ENCODE data around the gene ZEB1. TPM values are rescaled to one million over a fixed set of nuclear protein-coding genes. Genes with fewer than 3 reads are reported as not detected.
"Not testable (repeated sequence)": the region's sequence is repeated elsewhere in the genome, so short reads cannot be mapped to it uniquely, and the experiment has no call there.

Gene ZEB1
- total RNA-seq, 1 donor from 2014 or later, result 38.8 TPM

DNA sequence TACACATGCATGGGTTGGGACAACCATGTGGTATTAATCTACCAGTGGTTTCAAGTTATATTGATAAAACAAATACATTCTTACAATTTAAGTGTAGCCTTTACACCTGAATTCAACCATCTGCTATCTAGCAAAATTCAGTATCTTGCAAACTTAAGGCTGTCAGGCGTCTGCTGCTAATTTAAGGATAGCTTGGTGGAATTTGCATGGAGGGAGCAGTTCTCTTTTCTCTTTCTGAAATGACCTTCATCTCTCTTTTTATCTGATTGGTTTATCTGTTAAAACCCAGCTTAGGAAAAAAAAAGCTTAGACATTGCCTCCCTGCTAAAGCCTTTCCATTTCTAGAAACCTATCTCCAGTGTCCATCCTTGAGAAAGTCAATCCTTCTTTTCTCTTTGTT lies 102.3 kb downstream of the ZEB1 start:
- no peak overlapping the region for H3K4me3 Mint-ChIP-seq

DNA sequence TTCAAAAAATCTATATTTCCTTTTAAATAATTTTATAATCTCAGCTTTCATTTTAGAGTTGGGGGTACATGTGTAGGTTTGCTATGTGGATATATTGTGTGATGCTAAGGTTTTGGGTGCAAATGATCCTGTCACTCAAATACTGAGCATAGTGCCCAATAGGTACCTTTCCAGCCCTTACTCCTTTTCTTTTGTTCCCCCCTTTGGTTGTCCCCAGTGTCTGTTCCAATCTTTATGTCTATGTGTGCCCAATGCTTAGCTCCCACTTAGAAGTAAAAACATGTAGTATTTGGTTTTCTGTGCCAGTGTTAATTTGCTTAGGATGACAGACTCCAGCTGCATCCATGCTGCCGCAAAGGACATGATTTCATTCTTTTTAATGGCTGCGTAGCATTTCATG lies 103.6 kb downstream of the ZEB1 start:
- Histone ChIP-seq H3F3A (ENCODE audit: low read depth) (no peaks in the 10 kb centered on the region), H3K9me3 (ENCODE audit: low read depth) (no peaks in the 10 kb centered on the region), H3K4me1 (no peaks in the 10 kb centered on the region), H3K4me3 (no peak overlapping the region), H3K27me3 (no peaks in the 10 kb centered on the region), H2AFZ (replicated peaks) (no peak overlapping the region), H3K4me2 (no peak overlapping the region), H4K20me1 (ENCODE audit: low read depth) (peaks cover 7% of the 10 kb centered on the region), H3K9ac (no peak overlapping the region), H3K79me2 (ENCODE audit: low read depth) (peaks cover 8% of the 10 kb centered on the region), H3K36me3 (no peaks in the 10 kb centered on the region), H3K27ac (no peak overlapping the region)
- Mint-ChIP-seq H3K4me3 (no peak overlapping the region), H3K27ac (no peak overlapping the region), H3K27me3 (ENCODE audit: insufficient read depth, low read depth) (no peaks in the 10 kb centered on the region), H3K36me3 (peaks cover 14% of the 10 kb centered on the region), H3K4me1 (peaks cover 5% of the 10 kb centered on the region), H3K9me3 (peaks cover 20% of the 10 kb centered on the region)
- no peak for DNase-seq (ENCODE audit: low spot score)
- TF ChIP-seq EZH2 (IDR thresholded peaks at IDR 0.05) (no peak), CTCF (IDR thresholded peaks at IDR 0.05) (no peak), EZH2phosphoT487 (IDR thresholded peaks at IDR 0.05) (no peak)

More for the DNA sequence above, 102.3 kb downstream of the ZEB1 start:
- Histone ChIP-seq H3K27me3 (no peaks in the 10 kb centered on the region), H4K20me1 (ENCODE audit: low read depth) (peaks cover 18% of the 10 kb centered on the region), H3K9ac (no peak overlapping the region), H3K27ac (no peak overlapping the region), H3K36me3 (no peaks in the 10 kb centered on the region), H3K4me3 (no peak overlapping the region), H3K4me2 (no peak overlapping the region), H3K79me2 (ENCODE audit: low read depth) (peaks cover 8% of the 10 kb centered on the region), H3F3A (ENCODE audit: low read depth) (no peaks in the 10 kb centered on the region), H2AFZ (replicated peaks) (no peak overlapping the region), H3K9me3 (ENCODE audit: low read depth) (no peaks in the 10 kb centered on the region), H3K4me1 (no peaks in the 10 kb centered on the region)
- TF ChIP-seq EZH2phosphoT487 (IDR thresholded peaks at IDR 0.05) (no peak), CTCF (IDR thresholded peaks at IDR 0.05) (no peak), EZH2 (IDR thresholded peaks at IDR 0.05) (no peak)
- Mint-ChIP-seq H3K27ac (no peak overlapping the region), H3K27me3 (ENCODE audit: insufficient read depth, low read depth) (no peaks in the 10 kb centered on the region), H3K4me1 (peaks cover 5% of the 10 kb centered on the region), H3K9me3 (peaks cover 14% of the 10 kb centered on the region), H3K36me3 (peaks cover 18% of the 10 kb centered on the region)
- DNase-seq (ENCODE audit: low spot score), result no peak

GRCh38 chr10:31424473-31424872 lies 105.5 kb downstream of the ZEB1 start:
- no peaks in the 10 kb centered on the region for H3F3A ChIP-seq (ENCODE audit: low read depth)
- H3K9me3 Mint-ChIP-seq, result peaks cover 36% of the 10 kb centered on the region
- peaks cover 16% of the 10 kb centered on the region for H3K36me3 Mint-ChIP-seq
- no peak overlapping the region for H3K4me3 ChIP-seq
- H3K27ac ChIP-seq, result no peak overlapping the region
- H3K9me3 ChIP-seq (ENCODE audit: low read depth), result no peaks in the 10 kb centered on the region
- TF ChIP-seq EZH2phosphoT487 (IDR thresholded peaks at IDR 0.05), result no peak
- peaks cover 5% of the 10 kb centered on the region for H3K4me1 Mint-ChIP-seq
- no peaks in the 10 kb centered on the region for H3K27me3 Mint-ChIP-seq (ENCODE audit: insufficient read depth, low read depth)
- peaks cover 5% of the 10 kb centered on the region for H4K20me1 ChIP-seq (ENCODE audit: low read depth)
- H3K27ac Mint-ChIP-seq, result no peak overlapping the region
- peaks cover 11% of the 10 kb centered on the region for H3K79me2 ChIP-seq (ENCODE audit: low read depth)
- DNase-seq (ENCODE audit: low spot score), result no peak
- no peak overlapping the region for H3K4me3 Mint-ChIP-seq
- H3K9ac ChIP-seq, result no peak overlapping the region
- H3K4me2 ChIP-seq, result no peak overlapping the region
- H3K36me3 ChIP-seq, result no peaks in the 10 kb centered on the region
- H3K27me3 ChIP-seq, result no peaks in the 10 kb centered on the region
- H3K4me1 ChIP-seq, result no peaks in the 10 kb centered on the region
- H2AFZ ChIP-seq (replicated peaks), result no peak overlapping the region

GRCh38 chr10:31426401-31426800 lies 107.4 kb downstream of the ZEB1 start:
- H3K79me2 ChIP-seq (ENCODE audit: low read depth), result peaks cover 11% of the 10 kb centered on the region
- Mint-ChIP-seq H3K4me3 (no peak overlapping the region), H3K4me1 (peaks cover 5% of the 10 kb centered on the region), H3K27ac (no peak overlapping the region), H3K36me3 (peaks cover 16% of the 10 kb centered on the region), H3K9me3 (peaks cover 36% of the 10 kb centered on the region), H3K27me3 (ENCODE audit: insufficient read depth, low read depth) (no peaks in the 10 kb centered on the region)
- H3K4me3 ChIP-seq, result no peak overlapping the region
- no peak overlapping the region for H2AFZ ChIP-seq (replicated peaks)
- no peaks in the 10 kb centered on the region for H3F3A ChIP-seq (ENCODE audit: low read depth)
- H3K4me1 ChIP-seq, result no peaks in the 10 kb centered on the region
- no peak overlapping the region for H3K27ac ChIP-seq
- TF ChIP-seq EZH2 (IDR thresholded peaks at IDR 0.05), result no peak
- TF ChIP-seq EZH2phosphoT487 (IDR thresholded peaks at IDR 0.05), result no peak
- no peak for TF ChIP-seq CTCF (IDR thresholded peaks at IDR 0.05)
- H3K9ac ChIP-seq, result no peak overlapping the region
- no peaks in the 10 kb centered on the region for H3K9me3 ChIP-seq (ENCODE audit: low read depth)
- H3K36me3 ChIP-seq, result no peaks in the 10 kb centered on the region
- DNase-seq (ENCODE audit: low spot score), result no peak
- no peaks in the 10 kb centered on the region for H3K27me3 ChIP-seq
- H4K20me1 ChIP-seq (ENCODE audit: low read depth), result peaks cover 5% of the 10 kb centered on the region
- H3K4me2 ChIP-seq, result no peak overlapping the region

DNA sequence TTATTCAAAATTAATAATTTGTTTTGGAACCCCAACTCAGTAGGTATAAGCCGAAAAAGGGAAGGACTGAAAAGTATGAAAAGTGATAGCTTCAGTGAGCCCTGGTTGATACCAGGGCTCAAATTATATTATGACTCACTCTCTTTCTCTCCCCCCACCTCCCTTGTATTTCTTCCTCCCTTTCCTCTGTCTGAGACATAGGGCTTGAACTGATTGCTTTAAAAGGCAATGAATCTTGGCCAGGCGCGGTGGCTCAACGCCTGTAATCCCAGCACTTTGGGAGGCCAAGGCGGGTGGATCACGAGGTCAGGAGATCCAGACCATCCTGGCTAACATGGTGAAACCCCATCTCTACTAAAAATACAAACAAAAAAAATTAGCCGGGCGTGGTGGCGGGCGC lies 108.3 kb downstream of the ZEB1 start:
- H3K4me2 ChIP-seq; H3K4me3 ChIP-seq; H4K20me1 ChIP-seq (ENCODE audit: low read depth); H3K9me3 ChIP-seq (ENCODE audit: low read depth); H3K4me1 ChIP-seq; H3K27ac Mint-ChIP-seq; H3F3A ChIP-seq (ENCODE audit: low read depth); H3K4me1 Mint-ChIP-seq; H3K9ac ChIP-seq; DNase-seq (ENCODE audit: low spot score); H3K27me3 Mint-ChIP-seq (ENCODE audit: insufficient read depth, low read depth); H2AFZ ChIP-seq (replicated peaks); H3K36me3 ChIP-seq; H3K27ac ChIP-seq; H3K27me3 ChIP-seq; H3K4me3 Mint-ChIP-seq: not testable (repeated sequence)
- peaks cover 11% of the 10 kb centered on the region for H3K36me3 Mint-ChIP-seq
- H3K79me2 ChIP-seq (ENCODE audit: low read depth), result peaks cover 11% of the 10 kb centered on the region
- peaks cover 30% of the 10 kb centered on the region for H3K9me3 Mint-ChIP-seq

- not testable (repeated sequence) for H3F3A ChIP-seq (ENCODE audit: low read depth); H3K9me3 ChIP-seq (ENCODE audit: low read depth); H3K9ac ChIP-seq; H3K4me3 Mint-ChIP-seq; H3K4me2 ChIP-seq; H3K27ac ChIP-seq; H3K4me1 ChIP-seq; DNase-seq (ENCODE audit: low spot score); H3K27me3 ChIP-seq; H3K36me3 ChIP-seq; H3K4me1 Mint-ChIP-seq; H4K20me1 ChIP-seq (ENCODE audit: low read depth); H3K27me3 Mint-ChIP-seq (ENCODE audit: insufficient read depth, low read depth); H3K36me3 Mint-ChIP-seq; H3K4me3 ChIP-seq; H3K27ac Mint-ChIP-seq; H2AFZ ChIP-seq (replicated peaks)
- peaks cover 27% of the 10 kb centered on the region for H3K9me3 Mint-ChIP-seq
- H3K79me2 ChIP-seq (ENCODE audit: low read depth), result peaks cover 11% of the 10 kb centered on the region
Measured at GRCh38 chr10:31428499-31428898, 109.5 kb downstream of the ZEB1 start.

All from neural progenitor cell (in vitro differentiated cells).